Cortex of kidney (tissue), 1 donor: ENCODE data around the gene NEU1.
"Not testable (repeated sequence)": the region's sequence is repeated elsewhere in the genome, so short reads cannot be mapped to it uniquely, and the experiment has no call there.

Experiments used
- DNase-seq: peaks from one replicate; lab custom pipeline; 2025; lab: John Stamatoyannopoulos, UW

The NEU1 gene

DNA sequence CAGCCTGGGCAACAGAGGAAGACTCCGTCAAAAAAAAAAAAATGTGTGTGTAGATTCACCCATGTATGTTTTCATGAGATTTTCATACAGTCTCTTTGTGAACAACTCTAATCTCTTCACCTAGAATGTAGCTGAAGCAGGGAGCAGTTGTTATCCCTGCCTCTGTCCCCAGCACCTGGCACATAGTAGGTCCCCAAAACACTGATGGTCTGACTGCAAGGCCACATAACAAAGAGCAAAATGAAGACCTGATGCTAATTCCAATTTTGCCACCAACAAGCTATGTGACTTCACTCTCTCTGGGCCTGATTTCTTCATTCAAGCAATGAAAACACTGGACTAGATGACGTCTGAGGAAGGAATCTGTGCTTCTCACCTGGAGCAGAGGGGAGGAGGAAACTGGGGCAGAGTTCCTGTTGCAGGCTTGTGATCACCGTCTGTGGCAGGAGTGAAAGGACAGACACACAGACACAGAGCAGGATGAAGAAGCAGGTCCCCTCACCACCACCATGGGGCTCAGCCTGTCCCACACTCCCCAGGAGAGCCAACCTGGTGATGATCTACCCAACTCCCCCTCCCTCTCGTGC, 11.6 kb upstream of the NEU1 start:
- DNase-seq = no peak

DNA sequence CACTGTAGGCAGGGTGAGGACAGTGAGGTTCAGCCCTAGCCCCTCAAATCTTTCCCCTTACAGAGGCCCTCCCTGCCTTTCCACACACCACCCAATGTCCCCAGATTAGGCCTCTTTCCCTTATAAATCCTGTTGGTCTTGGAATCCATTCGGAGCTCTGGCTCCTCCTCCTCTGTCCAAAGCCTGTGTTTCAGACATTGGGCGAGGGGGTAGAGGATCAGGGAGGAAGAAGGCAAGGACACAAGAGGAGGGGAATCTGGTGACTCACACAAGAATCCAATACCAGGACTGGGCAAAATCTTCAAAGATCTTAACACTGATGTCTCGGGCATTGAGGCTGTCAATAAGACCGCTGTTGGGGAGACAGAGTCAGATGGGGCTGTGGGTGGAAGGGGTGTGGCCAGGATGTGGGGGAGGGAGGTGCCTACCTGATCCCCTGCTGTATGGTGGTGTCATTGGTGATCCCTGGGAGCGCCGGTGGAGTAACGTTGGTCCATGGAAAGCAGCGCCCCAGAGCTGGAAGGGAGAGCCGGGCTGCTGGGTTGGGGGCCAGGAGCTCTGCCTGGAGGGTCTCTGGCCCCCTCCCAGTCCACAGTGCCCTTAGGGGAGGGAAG, 8.5 kb upstream of the NEU1 start:
- no peak for DNase-seq

DNA sequence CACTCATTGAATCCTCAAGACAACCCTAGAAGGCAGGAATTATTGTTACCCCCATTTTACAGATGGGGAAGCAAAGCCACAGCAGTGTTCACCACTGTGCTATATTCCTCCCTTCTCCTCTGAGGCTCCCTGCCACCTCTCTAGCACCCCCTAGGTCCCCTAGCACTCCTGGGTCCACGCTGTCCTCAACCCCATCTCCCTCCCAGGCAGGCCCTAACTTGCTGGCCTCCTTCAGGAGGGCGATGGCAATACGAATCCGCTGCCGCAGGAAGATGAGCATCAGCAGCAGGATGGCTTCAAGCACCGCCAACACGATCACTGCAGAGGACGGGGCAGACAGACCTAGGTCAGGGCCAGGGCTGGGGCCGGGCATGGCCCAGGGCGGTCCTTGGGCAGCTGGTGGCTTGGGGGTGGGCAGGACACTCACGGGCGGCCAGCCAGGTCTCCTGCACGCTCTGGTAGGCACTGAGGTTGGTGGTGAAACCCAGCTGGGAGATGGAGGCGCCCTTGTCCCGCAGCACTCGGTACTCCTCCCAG, 7.8 kb upstream of the NEU1 start:
- DNase-seq = no peak

DNA sequence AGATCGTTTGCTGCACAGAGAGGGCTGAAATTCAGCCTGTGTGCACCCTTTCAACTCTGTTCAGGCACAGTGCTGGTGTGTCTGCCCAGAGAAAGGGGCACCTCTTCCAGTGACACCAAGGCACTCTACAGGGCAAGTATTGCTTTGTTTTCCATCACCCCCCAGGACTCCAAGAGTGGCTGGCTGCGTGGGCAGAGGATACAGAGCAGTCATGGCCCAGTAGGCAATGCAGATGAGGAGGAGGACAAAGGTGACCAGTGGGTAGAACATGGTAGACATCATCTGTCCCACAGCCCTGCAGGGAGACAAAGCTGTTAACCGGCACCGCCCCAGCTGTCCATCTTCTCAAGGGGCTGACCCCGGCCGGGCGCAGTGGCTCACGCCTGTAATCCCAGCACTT, 6.7 kb upstream of the NEU1 start:
- DNase-seq = no peak

DNA sequence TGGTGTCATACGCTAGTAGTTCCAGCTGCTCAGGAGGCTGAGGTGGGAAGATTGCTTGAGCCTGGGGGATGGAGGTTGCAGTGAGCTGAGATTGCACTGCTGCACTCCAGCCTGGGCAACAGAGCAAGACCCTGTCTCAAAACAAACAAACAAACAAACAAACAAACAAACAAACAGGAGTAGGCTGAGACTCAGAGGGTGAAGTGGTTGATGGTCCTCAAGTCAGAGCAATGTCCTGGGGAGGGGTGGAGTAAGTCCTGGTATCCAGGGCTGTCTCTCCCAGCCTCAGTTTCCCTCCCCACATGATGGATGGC, 6.0 kb upstream of the NEU1 start:
- not testable (repeated sequence) for DNase-seq

DNA sequence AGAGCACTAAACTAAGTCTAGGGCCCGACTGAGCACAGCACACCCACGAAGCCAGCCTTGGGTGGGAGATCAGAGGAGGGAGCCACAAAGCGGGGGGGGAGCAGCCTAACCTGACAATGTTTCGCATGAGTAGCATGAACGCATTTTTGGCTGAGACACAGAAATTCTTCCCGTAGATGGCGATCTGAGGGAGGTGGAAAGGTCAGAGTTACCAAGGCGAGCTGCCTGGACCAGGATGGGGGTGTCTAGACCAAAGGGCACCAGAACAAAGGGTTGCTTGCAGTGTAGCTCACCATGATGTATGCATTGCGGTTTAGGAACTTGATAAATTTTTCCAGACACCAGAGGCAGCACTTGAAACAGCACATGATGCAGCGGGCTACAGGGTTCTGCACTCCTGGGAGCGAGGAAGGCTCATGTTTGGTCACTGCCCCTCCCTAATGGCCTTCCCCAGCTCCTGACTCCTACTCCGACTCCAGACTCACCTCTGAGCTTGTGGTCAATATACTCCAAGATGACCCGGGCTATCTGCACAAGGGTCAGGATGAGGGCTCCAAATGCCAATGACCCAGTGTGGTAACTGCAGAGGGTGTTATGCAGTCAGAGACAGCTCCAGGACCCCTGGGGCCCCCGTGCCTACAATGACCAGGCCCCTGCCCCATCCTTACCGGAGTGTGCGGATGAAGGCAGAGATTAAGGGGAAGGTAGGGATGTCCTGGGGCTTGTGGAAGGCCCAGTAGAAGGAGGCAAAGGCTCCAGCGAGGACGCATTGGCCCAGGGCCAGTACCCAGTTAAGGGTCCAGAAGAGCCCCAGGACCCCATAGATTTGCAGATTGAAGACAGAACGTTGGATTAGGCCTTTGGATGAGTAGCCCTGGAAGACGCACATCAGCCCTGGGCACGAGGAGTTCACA, 2.8 kb upstream of the NEU1 start:
- no peak for DNase-seq

DNA sequence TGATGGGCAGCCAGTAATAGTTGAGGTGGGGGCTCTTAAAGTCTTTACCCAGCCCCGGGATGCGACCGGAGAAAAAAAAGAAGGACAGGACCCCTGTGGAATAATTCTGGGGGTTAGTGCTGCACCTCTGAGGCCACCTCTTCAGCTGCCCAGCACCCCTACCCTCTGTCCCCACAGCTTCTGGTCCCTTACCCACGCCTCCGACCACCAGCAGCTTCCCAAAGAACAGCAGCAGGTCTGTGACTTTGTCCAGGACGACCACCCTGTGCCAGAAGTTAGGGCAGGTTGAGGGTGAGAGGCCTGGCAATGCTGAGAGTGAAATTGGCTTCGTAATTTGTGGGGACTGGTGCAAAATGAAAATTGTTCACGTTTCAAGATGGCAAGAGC, 2.2 kb upstream of the NEU1 start:
- no peak for DNase-seq

DNA sequence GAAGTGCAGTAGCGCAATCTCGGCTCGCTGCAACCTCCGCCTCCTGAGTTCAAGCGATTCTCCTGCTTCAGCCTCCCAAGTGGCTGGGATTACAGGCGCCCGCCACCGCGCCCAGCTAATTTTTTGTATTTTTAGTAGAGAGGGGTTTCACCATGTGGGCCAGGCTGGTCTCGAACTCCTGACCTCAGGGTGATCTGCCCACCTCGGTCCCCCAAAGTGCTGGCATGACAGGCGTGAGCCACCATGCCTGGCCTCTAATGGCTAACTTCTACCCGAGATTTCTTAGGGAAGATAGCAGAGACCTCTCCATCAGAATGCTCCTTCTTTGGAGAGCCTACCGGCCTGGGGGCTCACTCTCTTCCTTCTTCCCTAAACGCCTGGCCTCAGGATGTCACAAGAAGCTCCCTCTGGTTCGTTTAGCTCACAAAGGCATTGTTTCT, 1.5 kb upstream of the NEU1 start:
- not testable (repeated sequence) for DNase-seq

DNA sequence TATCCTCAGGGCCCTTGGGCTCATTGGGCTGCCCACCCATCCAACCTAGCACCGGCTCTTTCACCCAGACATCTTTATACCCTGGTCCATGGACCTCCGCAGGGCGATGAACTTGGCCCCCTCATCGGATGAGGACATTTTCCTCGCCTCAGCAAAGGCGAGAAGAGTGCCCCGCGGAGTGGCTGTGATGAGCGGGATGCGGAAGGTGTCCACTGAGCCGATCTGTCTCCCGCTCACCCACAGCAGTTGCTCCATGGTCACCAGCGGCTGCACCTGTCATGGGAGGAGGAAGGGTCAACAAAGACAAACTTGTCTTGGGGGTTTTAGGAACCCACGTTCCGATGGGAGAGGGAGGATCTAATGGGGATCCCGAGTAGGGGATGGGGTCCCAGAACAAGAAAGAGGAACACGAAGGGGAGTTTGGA, 690 bp downstream of the NEU1 start:
- DNase-seq = no peak

DNA sequence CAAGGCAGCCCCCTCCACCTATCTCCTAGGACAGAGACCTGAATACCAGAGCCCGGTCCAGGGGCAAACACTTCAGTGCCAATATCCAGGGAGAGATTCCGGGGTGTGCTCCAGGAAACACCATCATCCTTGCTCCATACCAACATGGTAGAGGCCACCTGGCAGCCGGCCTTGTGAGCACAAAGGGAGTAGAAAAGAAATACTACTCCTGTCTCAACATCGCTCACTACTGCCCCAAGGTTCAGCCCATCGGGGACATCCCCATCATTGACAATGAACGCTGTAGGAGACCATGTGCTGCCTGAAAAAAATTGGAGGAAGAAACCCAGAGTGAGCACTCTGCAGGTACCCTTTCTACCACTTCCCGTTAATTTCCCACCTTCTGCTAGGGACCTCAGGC, 1.5 kb downstream of the NEU1 start:
- DNase-seq = no peak

DNA sequence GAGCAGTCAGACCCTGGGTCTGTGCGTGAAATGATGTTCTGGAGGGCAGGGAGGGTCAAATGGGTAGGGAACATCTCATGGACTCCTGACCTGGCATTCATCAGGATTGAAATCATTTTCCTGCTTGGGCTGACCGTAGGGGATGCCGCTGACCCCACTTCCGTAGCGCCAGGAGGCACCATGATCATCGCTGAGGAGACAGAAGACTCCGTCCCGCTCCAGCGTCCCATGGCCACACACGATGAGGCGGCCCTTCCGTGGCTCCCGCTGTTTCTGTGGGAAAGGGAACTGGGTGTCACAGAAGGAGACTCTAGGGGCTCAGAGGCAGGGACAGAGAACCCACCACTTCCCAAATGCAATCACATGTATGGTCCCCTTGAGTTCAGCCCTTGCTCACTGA, 2.3 kb downstream of the NEU1 start:
- DNase-seq = no peak

DNA sequence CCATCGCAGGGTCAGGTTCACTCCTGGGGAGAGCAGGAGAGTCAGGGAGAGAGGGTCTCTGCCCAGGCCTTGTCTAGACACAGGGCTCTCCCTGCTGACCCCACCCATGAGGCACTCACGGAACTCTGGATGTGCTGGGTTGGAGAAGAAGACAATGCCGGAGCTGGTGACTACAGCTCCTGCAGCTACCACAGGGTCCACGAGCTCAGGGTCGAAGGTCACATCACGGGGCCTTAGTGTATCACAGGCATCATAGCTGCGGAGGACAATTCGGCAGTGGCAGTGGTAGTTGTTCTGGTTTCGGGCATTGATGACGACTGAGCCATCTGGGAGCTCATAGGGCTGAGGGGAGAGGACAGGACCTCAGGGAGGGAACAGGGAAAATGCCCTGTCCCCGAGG, 2.7 kb downstream of the NEU1 start:
- no peak for DNase-seq

DNA sequence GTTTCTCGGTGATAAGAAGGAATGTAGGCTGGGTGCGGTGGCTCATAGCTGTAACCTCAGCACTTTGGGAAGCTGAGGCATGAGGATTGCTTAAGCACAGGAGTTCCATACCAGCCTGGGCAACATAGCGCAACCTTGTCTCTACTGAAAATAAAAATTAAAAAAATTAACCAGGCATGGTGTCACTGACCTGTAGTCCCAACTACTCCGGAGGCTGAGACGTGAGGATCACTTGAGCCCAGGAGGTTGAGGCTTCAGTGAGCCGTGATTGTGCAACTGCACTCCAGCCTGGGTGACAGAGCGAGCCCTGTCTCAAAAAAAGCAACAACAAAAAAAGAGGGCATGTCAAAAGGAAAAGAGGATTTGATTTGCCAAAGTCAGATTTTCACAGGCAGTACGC, 3.9 kb downstream of the NEU1 start:
- no peak for DNase-seq

DNA sequence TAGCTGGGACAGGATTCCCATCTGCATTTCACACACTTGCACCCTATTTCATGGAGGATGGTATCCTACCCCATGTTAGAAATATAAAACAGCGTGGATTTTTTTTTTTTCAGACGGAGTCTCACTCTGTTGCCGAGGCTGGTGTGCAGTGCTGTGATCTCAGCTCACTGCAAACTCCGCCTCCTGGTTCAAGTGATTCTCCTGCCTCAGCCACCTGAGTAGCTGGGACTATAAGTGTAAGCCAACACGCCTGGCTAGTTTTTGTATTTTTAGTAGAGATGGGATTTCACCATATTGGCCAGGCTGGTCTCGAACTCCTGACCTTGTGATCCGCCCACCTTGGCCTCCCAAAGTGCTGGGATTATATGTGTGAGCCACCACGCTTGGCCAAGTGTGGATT, 4.8 kb downstream of the NEU1 start:
- not testable (repeated sequence) for DNase-seq

DNA sequence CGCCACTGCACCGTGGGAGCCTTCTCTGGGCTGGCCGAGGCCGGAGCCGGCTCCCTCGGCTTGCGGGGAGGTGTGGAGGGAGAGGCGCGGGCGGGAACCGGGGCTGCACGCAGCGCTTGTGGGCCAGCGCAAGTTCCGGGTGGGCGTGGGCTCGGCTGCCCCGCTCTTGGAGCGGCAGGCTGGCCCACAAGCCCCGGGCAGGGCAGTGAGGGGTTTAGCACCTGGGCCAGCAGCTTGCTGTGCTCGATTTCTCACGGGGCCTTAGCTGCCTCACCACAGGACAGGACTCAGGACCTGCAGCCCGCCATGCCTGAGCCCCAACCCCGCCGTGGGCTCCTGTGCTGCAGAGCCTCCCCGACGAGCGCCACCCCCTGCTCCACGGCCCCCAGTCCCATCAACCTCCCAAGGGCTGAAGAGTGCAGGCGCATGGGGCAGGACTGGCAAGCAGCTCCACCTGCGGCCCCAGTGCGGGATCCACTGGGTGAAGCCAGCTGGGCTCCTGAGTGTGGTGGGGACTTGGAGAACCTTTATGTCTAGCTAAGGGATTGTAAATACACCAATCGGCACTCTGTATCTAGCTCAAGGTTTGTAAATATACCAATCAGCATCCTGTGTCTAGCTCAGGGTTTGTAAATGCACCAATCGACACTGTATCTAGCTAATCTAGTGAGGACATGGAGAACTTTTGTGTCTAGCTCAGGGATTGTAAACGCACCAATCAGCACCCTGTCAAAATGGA, 10.5 kb downstream of the NEU1 start:
- not testable (repeated sequence) for DNase-seq

DNA sequence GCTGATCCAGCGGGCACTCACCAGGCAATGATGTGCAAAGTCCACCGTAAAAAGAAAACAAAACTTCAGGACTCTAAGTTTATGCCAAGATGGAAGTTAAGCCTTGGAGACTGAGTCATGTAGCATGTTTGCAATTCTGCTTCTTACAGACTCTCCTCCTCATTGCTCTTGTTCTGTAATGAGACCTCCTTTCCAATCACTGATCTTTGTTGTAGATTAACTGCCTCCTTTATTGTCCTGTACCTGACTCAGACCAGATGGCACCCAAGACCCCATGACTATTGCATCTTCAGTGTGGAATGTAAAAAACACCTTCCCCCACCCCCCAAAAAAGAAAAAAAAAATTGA, 11.2 kb downstream of the NEU1 start:
- DNase-seq = no peak

DNA sequence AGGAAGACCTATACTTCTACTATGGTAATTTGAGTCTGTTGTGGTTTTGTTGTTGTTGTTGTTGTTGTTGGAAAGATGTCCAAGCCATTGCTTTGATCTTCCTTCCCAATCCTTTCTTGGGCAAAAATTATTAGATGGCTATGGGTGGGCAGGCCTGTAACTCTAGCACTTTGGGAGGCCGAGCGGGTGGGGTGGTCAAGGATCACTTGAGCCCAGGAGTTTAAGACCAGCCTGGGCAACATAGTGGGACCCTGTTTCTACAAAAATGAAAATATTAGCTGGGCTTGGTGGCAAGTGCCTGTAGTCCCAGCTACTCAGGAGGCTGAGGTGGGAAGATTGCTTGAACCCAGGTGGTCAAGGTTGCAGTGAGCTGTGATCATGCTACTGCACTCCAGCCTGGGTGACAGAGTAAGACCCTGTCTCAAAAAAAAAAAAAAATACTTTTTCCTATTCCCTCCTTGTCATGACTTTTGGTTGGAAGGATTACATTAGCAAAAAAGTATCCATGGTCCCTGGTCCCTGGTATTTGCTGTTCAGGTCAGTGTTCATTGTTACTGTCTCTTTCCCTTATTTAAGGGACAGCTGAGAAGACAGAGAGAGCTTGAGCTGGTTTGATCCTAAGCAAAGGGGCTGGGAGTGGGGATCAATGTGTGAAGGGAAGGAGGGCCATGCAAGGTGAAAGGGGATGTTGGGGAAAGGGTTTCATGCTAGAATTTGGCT, 11.7 kb downstream of the NEU1 start:
- no peak for DNase-seq

DNA sequence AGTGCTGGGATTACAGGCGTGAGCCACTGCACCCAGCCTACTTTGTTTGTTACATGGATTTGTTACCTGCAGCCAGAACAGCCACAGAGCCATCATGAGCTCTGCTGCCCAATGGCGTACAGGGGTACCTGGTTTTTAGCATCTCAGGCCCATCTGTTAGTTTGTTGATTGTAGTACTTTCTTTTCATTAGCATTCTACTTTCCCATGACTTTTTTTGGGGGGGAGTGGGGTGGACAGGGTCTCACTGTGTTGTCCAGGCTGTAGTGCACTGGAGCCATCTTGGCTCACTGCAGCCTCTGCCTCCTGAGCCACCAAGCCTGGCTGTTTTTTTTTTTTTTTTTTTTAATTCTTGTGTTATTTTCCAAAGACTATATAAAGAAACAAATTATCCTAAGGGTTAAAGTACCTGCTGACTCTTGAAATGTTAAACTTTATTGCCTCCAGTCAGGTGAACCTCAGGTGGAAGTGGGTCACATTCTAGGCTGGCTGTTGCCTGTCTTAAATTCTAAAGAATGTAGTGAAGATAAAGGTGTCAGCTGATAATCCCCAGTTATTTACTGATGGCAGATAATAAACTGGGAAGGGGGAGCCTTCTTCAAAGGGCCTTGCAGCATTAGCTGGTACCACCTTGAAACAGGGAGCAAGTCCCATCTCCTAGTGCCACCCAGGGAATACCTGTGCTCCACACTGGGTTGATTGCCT, 15.2 kb downstream of the NEU1 start:
- DNase-seq = no peak

DNA sequence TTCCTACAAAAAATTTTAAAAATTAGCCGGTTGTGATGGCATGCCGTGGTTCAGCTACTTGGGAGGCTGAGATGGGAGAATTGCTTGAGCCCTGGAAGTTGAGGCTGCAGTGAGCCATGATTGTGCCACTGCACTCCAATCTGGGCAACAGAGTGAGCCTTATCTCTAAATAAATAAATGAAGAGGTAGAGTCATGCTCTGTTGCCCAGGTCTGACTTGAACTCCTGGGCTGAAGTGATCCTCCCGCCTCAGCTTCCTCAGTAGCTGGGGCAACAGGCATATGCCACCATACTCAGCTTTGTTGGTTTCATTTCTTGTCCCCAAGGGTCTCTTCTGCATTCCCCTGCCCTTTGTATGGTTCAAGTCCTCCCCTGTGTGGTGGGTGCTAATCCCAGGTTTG, 18.1 kb downstream of the NEU1 start:
- DNase-seq = no peak

DNA sequence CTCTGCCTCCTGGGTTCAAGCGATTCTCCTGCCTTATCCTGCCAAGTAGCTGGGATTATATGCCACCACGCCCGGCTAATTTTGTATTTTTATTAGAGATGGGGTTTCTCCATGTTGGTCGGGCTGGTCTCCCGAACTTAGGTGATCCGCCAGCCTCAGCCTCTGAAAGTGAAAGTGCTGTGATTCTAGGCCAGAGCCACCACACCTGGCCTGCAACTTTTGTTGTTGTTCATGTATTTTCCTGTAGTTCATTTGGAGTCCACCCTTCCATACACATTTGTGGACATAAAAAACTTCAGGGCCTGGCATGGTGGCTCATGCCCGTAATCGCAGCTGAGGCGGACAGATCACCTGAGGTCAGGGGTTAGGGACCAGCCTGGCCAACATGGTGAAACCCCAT, 20.6 kb downstream of the NEU1 start:
- DNase-seq = no peak

DNA sequence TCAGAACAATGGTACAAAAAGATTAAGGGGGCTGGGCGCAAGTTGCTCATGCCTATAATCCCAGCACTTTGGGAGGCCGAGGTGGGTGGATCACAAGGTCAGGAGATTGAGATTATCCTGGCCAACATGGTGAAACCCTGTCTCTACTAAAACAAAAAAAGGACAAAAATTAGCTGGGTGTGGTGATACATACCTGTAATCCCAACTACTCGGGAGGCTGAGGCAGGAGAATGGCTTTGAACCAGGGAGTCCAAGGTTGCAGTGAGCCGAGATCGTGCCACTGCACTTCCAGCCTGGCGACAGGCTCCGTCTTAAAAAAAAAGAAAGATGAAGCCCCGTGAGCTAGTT, 22.9 kb downstream of the NEU1 start:
- not testable (repeated sequence) for DNase-seq
